Ramos (cell line): ENCODE measurements around the gene NR0B2.
"Not testable (repeated sequence)": the region's sequence is repeated elsewhere in the genome, so short reads cannot be mapped to it uniquely, and the experiment has no call there.

Experiments used
- in situ Hi-C: fragments of 300-500 bp; cut with MboI; formaldehyde crosslinking; loops from one replicate; pipeline ENCODE4 v1.14.3; 2022; ENCODE audit warnings: low sequenced_read_pairs; ENCODE audit not compliant: unreplicated experiment

NR0B2 gene

GRCh38 chr1:26913754-26914619, at the start of gene NR0B2:
Gene NR0B2 (minus strand): TSS chr1:26913975. CDS start chr1:26913940, 35 bp downstream.
- in situ Hi-C loops: no loop called here

GRCh38 chr1:26961826-26962225, 48.1 kb upstream of the NR0B2 start:
- in situ Hi-C loops: no loop called here

- in situ Hi-C loops: no loop called here
Measured at GRCh38 chr1:26960625-26960966, 46.8 kb upstream of the NR0B2 start.

GRCh38 chr1:26959722-26960624, 46.2 kb upstream of the NR0B2 start, which contains the start of gene KDF1:
Gene KDF1 (minus strand): TSS chr1:26960468. CDS start chr1:26952380, 8,088 bp downstream.
- in situ Hi-C loops: no loop called here

GRCh38 chr1:26959270-26959669, 45.5 kb upstream of the NR0B2 start:
- in situ Hi-C loops: no loop called here

GRCh38 chr1:26957306-26957705, 43.5 kb upstream of the NR0B2 start:
- in situ Hi-C loops: no loop called here

- in situ Hi-C loops: no loop called here
Measured at GRCh38 chr1:26956321-26956720, 42.5 kb upstream of the NR0B2 start.

- in situ Hi-C loops: no loop called here
Measured at GRCh38 chr1:26953374-26953773, 39.6 kb upstream of the NR0B2 start.

GRCh38 chr1:26951821-26952497, 38.2 kb upstream of the NR0B2 start:
- in situ Hi-C loops: no loop called here

GRCh38 chr1:26951216-26951615, 37.4 kb upstream of the NR0B2 start:
- in situ Hi-C loops: no loop called here

- in situ Hi-C loops: no loop called here
Measured at GRCh38 chr1:26950602-26951001, 36.8 kb upstream of the NR0B2 start.

GRCh38 chr1:26949926-26950319, 36.1 kb upstream of the NR0B2 start:
- in situ Hi-C loops: no loop called here

- in situ Hi-C loops: no loop called here
Measured at GRCh38 chr1:26949266-26949925, 35.6 kb upstream of the NR0B2 start.

- in situ Hi-C loops: not testable (repeated sequence)
Measured at GRCh38 chr1:26948725-26949057, 34.9 kb upstream of the NR0B2 start.

GRCh38 chr1:26946270-26946669, 32.5 kb upstream of the NR0B2 start:
- in situ Hi-C loops: no loop called here

GRCh38 chr1:26945728-26946127, 32.0 kb upstream of the NR0B2 start:
- in situ Hi-C loops: no loop called here

GRCh38 chr1:26945138-26945537, 31.4 kb upstream of the NR0B2 start:
- in situ Hi-C loops: no loop called here

GRCh38 chr1:26942656-26943055, 28.9 kb upstream of the NR0B2 start:
- in situ Hi-C loops: no loop called here

- in situ Hi-C loops: no loop called here
Measured at GRCh38 chr1:26941311-26941710, 27.5 kb upstream of the NR0B2 start.

- in situ Hi-C loops: no loop called here
Measured at GRCh38 chr1:26938659-26939025, 24.9 kb upstream of the NR0B2 start.
